Measurements from ENCODE around the gene RBM45. TPM values are rescaled to one million over a fixed set of nuclear protein-coding genes. Genes with fewer than 3 reads are reported as not detected.

Gene RBM45
- total RNA-seq, 1 experiment from 2014 or later, result 7.4 TPM

DNA sequence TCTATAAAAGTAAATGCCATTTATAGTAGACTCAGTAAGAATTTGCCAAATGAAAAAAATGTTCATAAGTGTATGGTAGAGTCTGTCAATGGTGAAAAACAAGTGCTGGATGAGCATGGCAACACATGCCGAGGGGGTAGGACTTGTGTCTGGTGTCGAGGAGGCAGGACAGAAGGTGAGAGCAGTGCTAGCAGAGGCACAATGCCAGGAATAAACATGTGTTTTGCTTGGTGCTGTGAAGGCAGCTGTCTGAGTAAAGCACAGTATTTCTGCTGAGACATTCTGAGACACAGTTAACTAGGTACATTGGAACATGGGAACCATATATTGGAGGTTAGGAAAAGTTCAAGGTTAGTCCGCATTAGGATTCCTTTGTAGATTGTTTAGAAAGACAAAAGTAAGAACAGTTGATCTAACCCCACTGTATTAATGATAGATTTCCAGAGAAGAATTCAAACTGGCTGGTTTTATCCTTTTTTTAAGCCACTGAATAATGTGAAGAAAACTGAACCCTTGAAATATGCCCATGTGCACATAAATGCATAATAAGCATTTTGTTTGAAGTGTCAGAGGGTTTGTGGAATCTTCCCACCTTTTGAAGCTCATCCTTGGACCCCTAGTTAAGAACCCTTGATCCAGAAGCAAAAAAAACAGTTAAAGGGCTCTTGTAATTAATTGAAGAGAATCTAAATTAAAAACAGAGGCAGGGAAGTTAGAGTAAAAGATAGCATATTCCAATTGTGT, 7.1 kb downstream of the RBM45 start:
- no TSS peak for BruUV-seq (replicated peaks)
- H3K27me3 ChIP-seq (ENCODE audit: insufficient read depth, low read length), result no peaks in the 10 kb centered on the region
- peaks cover 4 to 6% of the 10 kb centered on the region in 2 experiments; a peak in 2 of 4 replicates for H3K36me3 ChIP-seq (ENCODE audit: control insufficient read depth in 1 of 2, insufficient read depth in 2 of 2, low read length in 2 of 2)
- ATAC-seq, result no peak
- no peak overlapping the region for H3K4me3 ChIP-seq (replicated peaks in 1 of 2; ENCODE audit: low read depth in 1 of 2, low read length in 2 of 2)
- intact Hi-C loops (cut with micrococcal nuclease), result no loop called here
- H3K4me2 ChIP-seq (ENCODE audit: low read length), result no peak overlapping the region
- H2AFZ ChIP-seq (ENCODE audit: low read depth, low read length, poor library complexity, severe bottlenecking), result no peak overlapping the region
- no peak overlapping the region for H3K9ac ChIP-seq (ENCODE audit: low read length)
- H4K20me1 ChIP-seq (ENCODE audit: insufficient read depth), result no peaks in the 10 kb centered on the region
- DNase-seq (ENCODE audit: low read depth, low spot score), result no peak
- no peaks in the 10 kb centered on the region for H3K79me2 ChIP-seq (ENCODE audit: insufficient read depth, low read length)
- no peaks in the 10 kb centered on the region for H3K4me1 ChIP-seq (ENCODE audit: control insufficient read depth in 1 of 2, insufficient read depth in 2 of 2, low read length in 2 of 2)
- CTCF ChIA-PET, result interaction anchor here (1.1 to 1.4 kb wide), 2 partner anchors 12 kb away, joined by 3 read pairs; no protein-coding TSS in a partner anchor
- no peaks in the 10 kb centered on the region for H3K9me2 ChIP-seq (ENCODE audit: insufficient read depth)
- H3K9me3 ChIP-seq (ENCODE audit: control insufficient read depth in 1 of 2, insufficient read depth in 1 of 2, low read depth in 1 of 2, low read length in 2 of 2), result no peaks in the 10 kb centered on the region
- TF ChIP-seq FOSL1 (IDR thresholded peaks at IDR 0.05; ENCODE audit: low read depth) (no peak), TCF7L2 (IDR thresholded peaks at IDR 0.05; ENCODE audit: borderline replicate concordance, extremely low read depth, insufficient read depth, insufficient read length) (no peak), SP1 (IDR thresholded peaks at IDR 0.05; ENCODE audit: low read depth) (no peak), ZNF274 (IDR thresholded peaks at IDR 0.05; ENCODE audit: low read depth, low read length) (no peak), MAX (IDR thresholded peaks at IDR 0.05) (no peak), SIN3A (IDR thresholded peaks at IDR 0.05; ENCODE audit: low read depth) (no peak), CTCF (IDR thresholded peaks at IDR 0.05 in 2 of 3, conservative IDR thresholded peaks at IDR 0.05 in 1 of 3; ENCODE audit: borderline replicate concordance in 1 of 3, insufficient read depth in 1 of 3, low read depth in 2 of 3, low read length in 2 of 3) (no peak), CEBPB (IDR thresholded peaks at IDR 0.05; ENCODE audit: low read depth) (no peak), CBX3 (IDR thresholded peaks at IDR 0.05; ENCODE audit: low read depth) (no peak), EZH2phosphoT487 (IDR thresholded peaks at IDR 0.05; ENCODE audit: borderline replicate concordance) (no peak)
- POLR2A ChIA-PET, result no interaction called here
- RAD21 ChIA-PET (ENCODE audit: low non-redundant PET in 1 of 2, low total read pairs in 2 of 2, uncharacterized antibody in 2 of 2, unreplicated experiment in 2 of 2), result no interaction called here
- no peak overlapping the region for H3K27ac ChIP-seq (ENCODE audit: low read depth, low read length)

All from HCT116 (cell line).